K562 (cell line): ENCODE data around the gene SFPQ. TPM values are rescaled to one million over a fixed set of nuclear protein-coding genes. Genes with fewer than 3 reads are reported as not detected.

Source experiments
- BRF1 ChIP-seq: IDR thresholded peaks from 3 replicates; pipeline ENCODE4 v1.6.1; 2011; ENCODE audit warnings: borderline replicate concordance, mild to moderate bottlenecking; ENCODE audit not compliant: insufficient read length; ENCODE audit errors: extremely low read depth
- CEBPG ChIP-seq, 3 experiments: fragments of 200-800 bp in 1 of 3; sonication (Bioruptor generic) in 1 of 3; sonication (generic) in 1 of 3; formaldehyde crosslinking in 1 of 3; IDR thresholded peaks in 2 of 3; conservative IDR thresholded peaks in 1 of 3; 2 replicates each; pipeline versions ENCODE4 v1.6.1 to v1.8.0; 2016 to 2022; ENCODE audit warnings: missing compliant biosample characterization in 2 of 3, missing genetic modification characterization in 2 of 3, mild to moderate bottlenecking in 1 of 3, missing genetic modification reagents in 1 of 3
- CXXC5 ChIP-seq: fragments of 250-450 bp; sonication (Bioruptor Pico); IDR thresholded peaks from 2 replicates; pipeline ENCODE4 v1.8.0; 2022; ENCODE audit warnings: inconsistent platforms, mild to moderate bottlenecking, moderate library complexity
- GTF2F1 ChIP-seq: IDR thresholded peaks from 2 replicates; pipeline ENCODE4 v1.6.1; 2011; ENCODE audit warnings: low read depth, low read length, improper control_type of control experiment
- HES1 ChIP-seq: fragments of 450-650 bp; IDR thresholded peaks from 2 replicates; pipeline ENCODE4 v1.6.1; 2016; ENCODE audit warnings: low read depth, mild to moderate bottlenecking, moderate library complexity
- KDM5B ChIP-seq: fragments of 200-600 bp; sonication (generic); IDR thresholded peaks from 2 replicates; pipeline ENCODE4 v1.6.1; 2012; ENCODE audit warnings: low read depth, mild to moderate bottlenecking, moderate library complexity, low read length, control low read depth, inconsistent platforms; ENCODE audit not compliant: insufficient replicate concordance
- NFIX ChIP-seq: fragments of 250-450 bp; sonication (Bioruptor Pico); IDR thresholded peaks from 2 replicates; pipeline ENCODE4 v1.4.0; 2020; ENCODE audit warnings: low read depth, mild to moderate bottlenecking, moderate library complexity
- PRMT5 ChIP-seq: sonication (generic); formaldehyde crosslinking; IDR thresholded peaks from 2 replicates; pipeline ENCODE4 v1.5.0; 2020; ENCODE audit warnings: missing genetic modification reagents
- PRPF4 ChIP-seq: fragments of 200-400 bp; formaldehyde crosslinking; IDR thresholded peaks from one replicate; pipeline ENCODE4 v1.6.1; 2017; ENCODE audit warnings: low read length, low read depth, mild to moderate bottlenecking; ENCODE audit not compliant: insufficient read depth, poor library complexity, severe bottlenecking
- ZBTB40 ChIP-seq, 2 experiments: fragments of 450-650 bp in 1 of 2; sonication (generic) in 1 of 2; formaldehyde crosslinking in 1 of 2; IDR thresholded peaks; 2 replicates each; pipeline versions ENCODE4 v1.7.1 to v1.9.0; 2016 to 2022; ENCODE audit warnings: inconsistent platforms in 1 of 2, mild to moderate bottlenecking in 1 of 2, missing genetic modification reagents in 1 of 2
- polyA plus RNA-seq, 8 experiments: library from polyadenylated mRNA; depleted of rRNA in 4 of 8; stranded (reverse) in 5 of 8; unstranded in 3 of 8; fragments of >200 nt; fragmentation: Nextera tagmentation in 2 of 8; fragmentation: Illumina TruSeq in 1 of 8; extraction: Ambion mirVana in 2 of 8; extraction: Trizol in 1 of 8; gene quantifications; 2 replicates each; pipeline versions ENCODE4 v1.2.1 to v1.2.3, GENCODE V29; 2011 to 2014; ENCODE audit warnings: inconsistent platforms in 1 of 8, missing spikeins in 1 of 8
- total RNA-seq, 7 experiments: library from RNA; depleted of rRNA in 6 of 7; stranded (reverse); fragments of >200 nt in 6 of 7; fragmentation: Illumina TruSeq in 2 of 7; extraction: Trizol in 2 of 7; gene quantifications; 2 replicates each; pipeline versions ENCODE4 v1.2.1 to v1.2.3, GENCODE V29; 2011 to 2021; ENCODE audit warnings: low replicate concordance in 1 of 7
- TF ChIP-seq, protein P1 (sequence below): fragments of 450-650 bp; IDR thresholded peaks from 2 replicates; pipeline ENCODE4 v1.6.1; 2016
- TF ChIP-seq, protein P2 (sequence below): fragments of 450-650 bp; formaldehyde crosslinking; IDR thresholded peaks from 2 replicates; pipeline ENCODE4 v1.4.0; 2022; ENCODE audit warnings: missing genetic modification characterization

Gene SFPQ
- total and polyA plus RNA-seq, 9 of the 15 experiments (the other 6 are each of a cell fraction or from before 2014, with no cell fraction given): 69.7 to 562 (median 399) TPM

- TF ChIP-seq CXXC5 (peak; percentile 97), PRPF4 (peak; percentile 75), PRMT5 (peak; percentile 89), BRF1 (no peak), HES1 (peak; percentile 8; the same call in 1 of the 2 replicates), KDM5B (peak; percentile 99), ZBTB40 (IDR thresholded peaks at IDR 0.05) (peak; percentile 54; the same call in 1 of the 2 replicates), ZBTB40 (CRISPR knock-in tag; IDR thresholded peaks at IDR 0.05) (no peak), GTF2F1 (peak; percentile 99), NFIX (CRISPR knock-in tag) (no peak), CEBPG (CRISPR knock-in tag; IDR thresholded peaks at IDR 0.05) (no peak; the same call in 1 of the 2 replicates), CEBPG (tag; conservative IDR thresholded peaks at IDR 0.05 in 1 of 2, IDR thresholded peaks at IDR 0.05 in 1 of 2) (no peak)
- TF ChIP-seq, protein P1, sequence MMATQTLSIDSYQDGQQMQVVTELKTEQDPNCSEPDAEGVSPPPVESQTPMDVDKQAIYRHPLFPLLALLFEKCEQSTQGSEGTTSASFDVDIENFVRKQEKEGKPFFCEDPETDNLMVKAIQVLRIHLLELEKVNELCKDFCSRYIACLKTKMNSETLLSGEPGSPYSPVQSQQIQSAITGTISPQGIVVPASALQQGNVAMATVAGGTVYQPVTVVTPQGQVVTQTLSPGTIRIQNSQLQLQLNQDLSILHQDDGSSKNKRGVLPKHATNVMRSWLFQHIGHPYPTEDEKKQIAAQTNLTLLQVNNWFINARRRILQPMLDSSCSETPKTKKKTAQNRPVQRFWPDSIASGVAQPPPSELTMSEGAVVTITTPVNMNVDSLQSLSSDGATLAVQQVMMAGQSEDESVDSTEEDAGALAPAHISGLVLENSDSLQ: peak; percentile 100
- TF ChIP-seq, protein P2, sequence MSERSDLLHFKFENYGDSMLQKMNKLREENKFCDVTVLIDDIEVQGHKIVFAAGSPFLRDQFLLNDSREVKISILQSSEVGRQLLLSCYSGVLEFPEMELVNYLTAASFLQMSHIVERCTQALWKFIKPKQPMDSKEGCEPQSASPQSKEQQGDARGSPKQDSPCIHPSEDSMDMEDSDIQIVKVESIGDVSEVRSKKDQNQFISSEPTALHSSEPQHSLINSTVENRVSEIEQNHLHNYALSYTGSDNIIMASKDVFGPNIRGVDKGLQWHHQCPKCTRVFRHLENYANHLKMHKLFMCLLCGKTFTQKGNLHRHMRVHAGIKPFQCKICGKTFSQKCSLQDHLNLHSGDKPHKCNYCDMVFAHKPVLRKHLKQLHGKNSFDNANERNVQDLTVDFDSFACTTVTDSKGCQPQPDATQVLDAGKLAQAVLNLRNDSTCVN (CRISPR knock-in tag): no peak
Observed at GRCh38 chr1:35192853-35193664, at the start of gene SFPQ (continued).
